HepG2 (cell line): ENCODE measurements around the gene CNPY4. TPM values are rescaled to one million over a fixed set of nuclear protein-coding genes. Genes with fewer than 3 reads are reported as not detected.

Experiments used
- CEBPZ ChIP-seq: IDR thresholded peaks from 2 replicates; pipeline ENCODE4 v1.6.1; 2012; ENCODE audit warnings: low read length, improper control_type of control experiment
- CREM ChIP-seq, 2 experiments: sonication (generic) in 1 of 2; formaldehyde crosslinking in 1 of 2; IDR thresholded peaks; 2 replicates each; pipeline versions ENCODE4 v1.4.0 to v1.6.1; 2016 to 2020; ENCODE audit warnings: antibody characterized with exemption in 1 of 2, mild to moderate bottlenecking in 1 of 2, missing genetic modification reagents in 1 of 2
- HNRNPK ChIP-seq: fragments of 200-400 bp; formaldehyde crosslinking; IDR thresholded peaks from 2 replicates; pipeline ENCODE4 v1.6.1; 2018; ENCODE audit warnings: low read length, low read depth, moderate library complexity, mild to moderate bottlenecking; ENCODE audit not compliant: poor library complexity, severe bottlenecking
- KDM5A ChIP-seq: fragments of 200-600 bp; sonication (generic); IDR thresholded peaks from 2 replicates; pipeline ENCODE4 v1.7.0; 2018; ENCODE audit warnings: antibody characterized with exemption, mild to moderate bottlenecking, low read length, borderline replicate concordance
- MYC ChIP-seq: sonication (generic); formaldehyde crosslinking; IDR thresholded peaks from 2 replicates; pipeline ENCODE4 v1.9.0; 2021; ENCODE audit warnings: missing genetic modification reagents, borderline replicate concordance
- NONO ChIP-seq, 2 experiments: fragments of 450-650 bp in 1 of 2; sonication (generic) in 1 of 2; formaldehyde crosslinking in 1 of 2; IDR thresholded peaks in 1 of 2; conservative IDR thresholded peaks in 1 of 2; 2 replicates each; pipeline versions ENCODE4 v1.6.1 to v1.8.0; 2017 to 2022; ENCODE audit warnings: mild to moderate bottlenecking in 1 of 2, missing genetic modification reagents in 1 of 2, moderate library complexity in 1 of 2
- STAT6 ChIP-seq: sonication (generic); formaldehyde crosslinking; IDR thresholded peaks from 2 replicates; pipeline ENCODE4 v1.4.0; 2020; ENCODE audit warnings: missing genetic modification reagents, mild to moderate bottlenecking, borderline replicate concordance
- SUZ12 ChIP-seq: fragments of 150-350 bp; IDR thresholded peaks from 2 replicates; pipeline ENCODE4 v1.6.1; 2014; ENCODE audit warnings: low read depth, low read length
- TBL1XR1 ChIP-seq: fragments of 150-350 bp; IDR thresholded peaks from 2 replicates; pipeline ENCODE4 v1.6.1; 2014; ENCODE audit warnings: borderline replicate concordance, low read length; ENCODE audit not compliant: partially characterized antibody
- TRAFD1 ChIP-seq: sonication (generic); formaldehyde crosslinking; IDR thresholded peaks from 2 replicates; pipeline ENCODE4 v1.5.1; 2020; ENCODE audit warnings: missing genetic modification reagents, mild to moderate bottlenecking, borderline replicate concordance
- ZBTB42 ChIP-seq: sonication (generic); formaldehyde crosslinking; IDR thresholded peaks from 2 replicates; pipeline ENCODE4 v1.5.0; 2020; ENCODE audit warnings: mild to moderate bottlenecking, missing genetic modification reagents
- ZNF740 ChIP-seq: sonication (generic); formaldehyde crosslinking; IDR thresholded peaks from 2 replicates; pipeline ENCODE4 v1.4.0; 2020; ENCODE audit warnings: missing genetic modification reagents
- ZNF800 ChIP-seq: sonication (generic); formaldehyde crosslinking; IDR thresholded peaks from 2 replicates; pipeline ENCODE4 v1.4.0; 2020; ENCODE audit warnings: missing genetic modification reagents
- ZSCAN20 ChIP-seq: sonication (generic); formaldehyde crosslinking; IDR thresholded peaks from 2 replicates; pipeline ENCODE4 v1.4.0; 2020; ENCODE audit warnings: missing genetic modification reagents, mild to moderate bottlenecking, borderline replicate concordance
- polyA plus RNA-seq, 8 experiments: library from polyadenylated mRNA; depleted of rRNA in 3 of 8; stranded (reverse) in 7 of 8; unstranded in 1 of 8; fragments of >200 nt; fragmentation: Illumina TruSeq in 4 of 8; extraction: Trizol in 4 of 8; gene quantifications; 2 replicates each; pipeline versions ENCODE4 v1.2.1 to v1.2.3, GENCODE V29; 2011 to 2016; ENCODE audit warnings: low read depth in 4 of 8, missing spikeins in 1 of 8, mixed read lengths in 1 of 8; ENCODE audit not compliant: insufficient read depth in 1 of 8
- total RNA-seq, 5 experiments: library from RNA; depleted of rRNA; stranded (reverse); fragments of >200 nt; fragmentation: Illumina TruSeq; extraction: Trizol; gene quantifications; 2 replicates each; pipeline ENCODE4 v1.2.3, GENCODE V29; 2016; ENCODE audit warnings: low read depth in 1 of 5

Gene CNPY4
- total and polyA plus RNA-seq, 2 of the 13 experiments (the other 11 are each of a cell fraction or from before 2014, with no cell fraction given) = 6.2 to 12.7 TPM

GRCh38 chr7:100126931-100127865, 7.8 kb downstream of the CNPY4 start, which contains the start of gene MBLAC1 (continued):
- 0 out of 2 replicates have a peak, but pooled peaks have one; percentile 15 for TF ChIP-seq STAT6 (CRISPR knock-in tag)
- TF ChIP-seq ZNF740 = peak; percentile 57
- TF ChIP-seq CEBPZ = no peak
- TF ChIP-seq ZSCAN20 = peak; percentile 66; the same call in 1 of the 2 replicates
- peak; percentile 61; the same call in 1 of the 2 replicates for TF ChIP-seq KDM5A
- peak; percentile 57 for TF ChIP-seq HNRNPK
- TF ChIP-seq MYC (CRISPR knock-in tag) = peak; percentile 40; the same call in 1 of the 2 replicates
- TF ChIP-seq ZBTB42 (CRISPR knock-in tag) = no peak
- TF ChIP-seq ZNF800 (CRISPR knock-in tag) = no peak
- TF ChIP-seq TRAFD1 (CRISPR knock-in tag) = no peak
- no peak for TF ChIP-seq SUZ12
- TF ChIP-seq NONO (IDR thresholded peaks at IDR 0.05) = no peak
- peak; percentile 84 for TF ChIP-seq NONO (CRISPR knock-in tag; conservative IDR thresholded peaks at IDR 0.05)
- TF ChIP-seq TBL1XR1 = no peak
- peak; percentile 26; the same call in 1 of the 2 replicates for TF ChIP-seq CREM (IDR thresholded peaks at IDR 0.05)
- no peak for TF ChIP-seq CREM (CRISPR knock-in tag; IDR thresholded peaks at IDR 0.05)
